Activated CD4-positive, alpha-beta memory T cell treated with anti-CD3 and anti-CD28 coated beads, Interleukin-2, amount 10 ng/mL, durations not matched to agents 7 days and 5 days (primary cell): ENCODE data around the gene RPL37. TPM values are rescaled to one million over a fixed set of nuclear protein-coding genes. Genes with fewer than 3 reads are reported as not detected.

Experiments used
- CTCF ChIA-PET: fragments of 350-600 bp; sonication (Branson Sonifier 250); formaldehyde crosslinking; loops from one replicate; lab custom pipeline; 2021; ENCODE audit warnings: antibody characterized with exemption, inconsistent platforms; lab: Charles Lee
- POLR2A ChIA-PET: fragments of 350-600 bp; sonication (Branson Sonifier 250); formaldehyde crosslinking; loops from one replicate; lab custom pipeline; 2021; ENCODE audit warnings: antibody characterized with exemption; lab: Charles Lee
- DNase-seq: peaks from one replicate; pipeline ENCODE4 v3.0.0-alpha.2; 2020
- H3K27ac Mint-ChIP-seq: one replicate; pipeline ENCODE4 v1.8.0; 2021; ENCODE audit warnings: mild to moderate bottlenecking, mixed read lengths
- H3K27me3 Mint-ChIP-seq: one replicate; pipeline ENCODE4 v1.8.0; 2021; ENCODE audit warnings: mixed read lengths
- H3K36me3 Mint-ChIP-seq: one replicate; pipeline ENCODE4 v1.8.0; 2021; ENCODE audit warnings: low read depth, mixed read lengths
- H3K4me1 Mint-ChIP-seq: one replicate; pipeline ENCODE4 v1.8.0; 2021; ENCODE audit warnings: mixed read lengths
- H3K4me3 Mint-ChIP-seq: one replicate; pipeline ENCODE4 v1.8.0; 2021; ENCODE audit warnings: mild to moderate bottlenecking, mixed read lengths
- H3K9me3 Mint-ChIP-seq: one replicate; pipeline ENCODE4 v1.8.0; 2021; ENCODE audit warnings: mixed read lengths
- total RNA-seq, 2 experiments: library from RNA; stranded (reverse); gene quantifications; one replicate each; pipeline ENCODE4 v1.2.3, GENCODE V29; 2021

RPL37 gene
- total RNA-seq, 2 experiments from 2014 or later: 1,494 to 1,565 TPM

GRCh38 chr5:40860711-40861110 lies 25.7 kb upstream of the RPL37 start:
- no peak for DNase-seq
- CTCF ChIA-PET: interaction anchor here (0.9 to 1.2 kb wide), 2 partner anchors 9 to 44 kb away, joined by 3 read pairs; no protein-coding TSS in a partner anchor
- Mint-ChIP-seq H3K4me1 (no peaks in the 10 kb centered on the region), H3K9me3 (peaks cover 7% of the 10 kb centered on the region), H3K27me3 (no peaks in the 10 kb centered on the region), H3K27ac (no peak overlapping the region), H3K36me3 (peaks cover 2% of the 10 kb centered on the region), H3K4me3 (no peak overlapping the region)
- POLR2A ChIA-PET: no interaction called here

- POLR2A ChIA-PET: no interaction called here
- DNase-seq: no peak
- Mint-ChIP-seq H3K9me3 (peaks cover 3% of the 10 kb centered on the region), H3K27me3 (no peaks in the 10 kb centered on the region), H3K36me3 (peaks cover 22% of the 10 kb centered on the region), H3K4me3 (no peak overlapping the region), H3K27ac (no peak overlapping the region), H3K4me1 (no peaks in the 10 kb centered on the region)
- CTCF ChIA-PET: interaction anchor here (0.5 kb wide), 1 partner anchor 136 kb away, joined by 3 read pairs; no protein-coding TSS in a partner anchor
These were observed 18.7 kb upstream of the RPL37 start for GRCh38 chr5:40853632-40854192.

- DNase-seq: no peak
- Mint-ChIP-seq H3K27me3 (peaks cover 9% of the 10 kb centered on the region), H3K4me1 (peaks cover 4% of the 10 kb centered on the region), H3K4me3 (no peak overlapping the region), H3K9me3 (no peaks in the 10 kb centered on the region), H3K36me3 (peaks cover 15% of the 10 kb centered on the region), H3K27ac (no peak overlapping the region)
- CTCF ChIA-PET: no interaction called here
- POLR2A ChIA-PET: interaction anchor here (1.5 kb wide), 1 partner anchor 12 kb away, joined by 4 read pairs; the partner anchor contains the start of gene RPL37
These were observed 12.5 kb upstream of the RPL37 start for GRCh38 chr5:40847525-40847924.

DNA sequence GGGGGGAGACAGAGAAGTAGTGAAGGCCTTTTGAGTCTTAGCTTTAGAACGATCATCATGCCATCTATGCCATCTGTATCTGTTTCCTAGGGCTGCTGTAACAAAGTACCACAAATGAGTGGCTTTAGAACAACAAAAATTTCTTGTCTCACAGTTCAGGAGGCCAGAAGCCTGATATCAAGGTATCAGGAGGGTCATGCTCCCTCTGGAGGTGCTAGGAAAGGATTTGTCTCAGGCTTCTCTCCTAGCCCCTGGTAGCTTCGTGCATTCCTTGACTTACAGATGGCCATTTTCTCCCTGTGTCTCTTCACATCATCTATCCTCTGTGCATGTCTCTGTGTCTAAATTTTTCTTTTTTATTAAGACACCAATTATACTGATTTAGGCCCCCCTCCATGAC lies 11.3 kb upstream of the RPL37 start:
- CTCF ChIA-PET: no interaction called here
- H3K27me3 Mint-ChIP-seq: peaks cover 13% of the 10 kb centered on the region
- H3K36me3 Mint-ChIP-seq: peaks cover 9% of the 10 kb centered on the region
- POLR2A ChIA-PET: no interaction called here
- H3K27ac Mint-ChIP-seq: no peak overlapping the region
- peaks cover 9% of the 10 kb centered on the region for H3K4me1 Mint-ChIP-seq
- no peak for DNase-seq
- H3K9me3 Mint-ChIP-seq: no peaks in the 10 kb centered on the region
- no peak overlapping the region for H3K4me3 Mint-ChIP-seq

DNA sequence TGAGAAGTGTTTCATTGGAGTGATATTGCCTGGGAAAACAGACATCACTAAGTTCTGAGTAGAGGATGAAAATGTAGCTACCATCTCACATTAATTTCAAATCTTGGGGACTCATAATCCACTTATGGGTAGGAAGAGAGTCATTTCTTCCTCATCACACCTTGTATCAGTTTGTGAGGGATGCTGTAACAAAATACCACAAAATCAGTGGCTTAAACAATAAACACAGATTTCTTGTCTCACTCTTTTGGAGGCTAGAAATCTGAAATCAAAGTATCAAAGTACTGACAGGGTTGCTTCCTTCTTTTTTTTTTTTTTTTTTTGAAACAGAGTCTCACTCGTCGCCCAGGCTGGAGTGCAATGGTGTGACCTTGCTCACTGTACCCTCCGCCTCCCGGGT lies 9.5 kb upstream of the RPL37 start:
- H3K27me3 Mint-ChIP-seq: peaks cover 14% of the 10 kb centered on the region
- no peak for DNase-seq
- H3K9me3 Mint-ChIP-seq: no peaks in the 10 kb centered on the region
- peaks cover 18% of the 10 kb centered on the region for H3K4me1 Mint-ChIP-seq
- ChIA-PET POLR2A (interaction anchor here (1.3 kb wide), 1 partner anchor 14 kb away, joined by 4 read pairs; no protein-coding TSS in a partner anchor), CTCF (interaction anchor here (0.6 kb wide), 1 partner anchor 100 kb away, joined by 3 read pairs; no protein-coding TSS in a partner anchor)
- no peak overlapping the region for H3K4me3 Mint-ChIP-seq
- H3K36me3 Mint-ChIP-seq: peaks cover 6% of the 10 kb centered on the region
- H3K27ac Mint-ChIP-seq: no peak overlapping the region

GRCh38 chr5:40842351-40842750 lies 7.3 kb upstream of the RPL37 start:
- H3K4me3 Mint-ChIP-seq: no peak overlapping the region
- H3K4me1 Mint-ChIP-seq: peaks cover 27% of the 10 kb centered on the region
- H3K9me3 Mint-ChIP-seq: no peaks in the 10 kb centered on the region
- peaks cover 14% of the 10 kb centered on the region for H3K27me3 Mint-ChIP-seq
- H3K36me3 Mint-ChIP-seq: peaks cover 6% of the 10 kb centered on the region
- no peak overlapping the region for H3K27ac Mint-ChIP-seq
- no peak for DNase-seq
- ChIA-PET CTCF (interaction anchor here (1.3 kb wide), 1 partner anchor 36 kb away, joined by 4 read pairs; no protein-coding TSS in a partner anchor), POLR2A (interaction anchor here (1.6 kb wide), 1 partner anchor 45 kb away, joined by 7 read pairs; no protein-coding TSS in a partner anchor)

- Mint-ChIP-seq H3K27me3 (peaks cover 14% of the 10 kb centered on the region), H3K27ac (peak within 1 kb of the TSS; percentile 62), H3K4me1 (peaks cover 34% of the 10 kb centered on the region), H3K4me3 (peak within 1 kb of the TSS; percentile 74), H3K9me3 (no peaks in the 10 kb centered on the region), H3K36me3 (peaks cover 9% of the 10 kb centered on the region)
- CTCF ChIA-PET: interaction anchor here (0.7 to 1.1 kb wide), 6 partner anchors 9 to 87 kb away, joined by 3 to 6 read pairs (median 3); partner anchors contain the start of gene PRKAA1
- no peak for DNase-seq
- POLR2A ChIA-PET: interaction anchor here (1.6 kb wide), 1 partner anchor 44 kb away, joined by 7 read pairs; no protein-coding TSS in a partner anchor
These were observed 6.2 kb upstream of the RPL37 start, which contains the start of gene CARD6 for GRCh38 chr5:40841068-40841805. Gene CARD6, plus strand, starts transcription at chr5:40841367. Its CDS starts 16 bp downstream, at chr5:40841383.

GRCh38 chr5:40838086-40838485 lies 3.1 kb upstream of the RPL37 start:
- Mint-ChIP-seq H3K4me3 (no peak overlapping the region), H3K36me3 (peaks cover 26% of the 10 kb centered on the region), H3K27me3 (peaks cover 6% of the 10 kb centered on the region), H3K27ac (peak overlapping the region; percentile 47), H3K9me3 (no peaks in the 10 kb centered on the region), H3K4me1 (peaks cover 54% of the 10 kb centered on the region)
- ChIA-PET CTCF (no interaction called here), POLR2A (interaction anchor here (0.6 kb wide), 1 partner anchor 1880 kb away, joined by 4 read pairs; no protein-coding TSS in a partner anchor)
- DNase-seq: peak; percentile 29

DNA sequence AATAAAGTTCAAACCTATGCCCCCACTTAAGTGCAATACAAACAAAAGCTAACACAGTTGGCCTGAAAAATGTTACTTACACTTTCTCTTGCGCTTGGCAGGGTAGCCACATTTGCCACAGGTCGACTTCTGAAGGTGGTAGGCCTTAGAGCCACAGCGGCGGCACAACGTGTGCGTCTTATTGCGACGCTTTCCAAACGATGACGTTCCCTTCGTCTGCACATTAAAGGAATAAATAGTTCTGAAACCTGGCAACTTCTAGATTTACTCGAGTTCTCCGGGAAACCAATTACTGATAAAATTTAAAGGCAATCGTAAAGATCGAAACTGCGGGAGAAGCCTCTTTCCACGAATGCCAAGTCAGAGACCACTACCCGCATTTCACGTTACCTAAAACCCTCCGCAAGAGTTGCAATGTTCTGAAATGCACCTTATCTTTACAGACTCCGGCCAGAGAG lies 602 bp downstream of the RPL37 start:
- Mint-ChIP-seq H3K27ac (peak overlapping the region; percentile 98), H3K9me3 (no peaks in the 10 kb centered on the region), H3K27me3 (no peaks in the 10 kb centered on the region), H3K4me1 (peaks cover 69% of the 10 kb centered on the region), H3K36me3 (peaks cover 60% of the 10 kb centered on the region), H3K4me3 (peak overlapping the region; percentile 99)
- peak; percentile 64 for DNase-seq
- ChIA-PET CTCF (no interaction called here), POLR2A (interaction anchor here (0.6 to 4.5 kb wide), 12 partner anchors 9 to 1036 kb away, joined by 3 to 19 read pairs (median 4); partner anchors contain the start of genes OXCT1, PRKAA1 and TTC33)

- POLR2A ChIA-PET: interaction anchor here (1.0 to 4.5 kb wide), 7 partner anchors 9 to 1037 kb away, joined by 3 to 19 read pairs (median 9); partner anchors contain the start of genes OXCT1, PRKAA1 and TTC33
- CTCF ChIA-PET: interaction anchor here (1.9 kb wide), 1 partner anchor 78 kb away, joined by 4 read pairs; the partner anchor contains the start of gene TTC33
- H3K27me3 Mint-ChIP-seq: no peaks in the 10 kb centered on the region
- no peaks in the 10 kb centered on the region for H3K9me3 Mint-ChIP-seq
- H3K27ac Mint-ChIP-seq: peak overlapping the region; percentile 98
- DNase-seq: no peak
- H3K36me3 Mint-ChIP-seq: peaks cover 67% of the 10 kb centered on the region
- H3K4me3 Mint-ChIP-seq: peak overlapping the region; percentile 99
- peaks cover 76% of the 10 kb centered on the region for H3K4me1 Mint-ChIP-seq
These were observed 1.3 kb downstream of the RPL37 start for GRCh38 chr5:40833712-40834229.

DNA sequence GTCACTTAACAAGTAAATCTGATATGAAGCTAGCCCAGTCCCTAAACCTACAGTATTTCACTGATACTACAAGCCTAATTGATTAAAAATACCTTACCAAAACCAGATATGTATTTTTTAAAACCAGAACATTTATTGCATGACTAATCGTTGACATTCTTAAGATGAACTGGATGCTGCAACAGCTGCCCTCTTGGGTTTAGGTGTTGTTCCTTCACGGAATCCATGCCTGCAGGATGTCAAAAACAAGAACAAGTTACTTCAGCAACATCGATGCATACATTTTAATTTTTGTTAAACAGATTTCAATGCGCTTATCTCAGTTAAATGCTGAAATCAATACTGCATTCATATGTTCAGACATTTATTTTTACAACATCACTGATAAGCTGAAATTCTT lies 2.7 kb downstream of the RPL37 start:
- Mint-ChIP-seq H3K36me3 (peaks cover 81% of the 10 kb centered on the region), H3K27ac (peak overlapping the region; percentile 98), H3K9me3 (no peaks in the 10 kb centered on the region), H3K27me3 (no peaks in the 10 kb centered on the region), H3K4me1 (peaks cover 69% of the 10 kb centered on the region), H3K4me3 (peak overlapping the region; percentile 99)
- CTCF ChIA-PET: interaction anchor here (0.5 to 1.9 kb wide), 5 partner anchors 9 to 76 kb away, joined by 3 to 5 read pairs (median 4); partner anchors contain the start of genes CARD6 and TTC33
- POLR2A ChIA-PET: interaction anchor here (0.5 to 4.5 kb wide), 6 partner anchors 9 to 177 kb away, joined by 3 to 19 read pairs (median 12); partner anchors contain the start of gene PRKAA1
- no peak for DNase-seq
